Stimulated activated CD8-positive, alpha-beta memory T cell treated with anti-CD3 and anti-CD28 coated beads, Interleukin-12 subunit alpha, Interleukin-12 subunit beta, amount 100 ng/mL, for 4 hours (primary cell): Measurements from ENCODE around the gene CCNJL.

Experiments
- DNase-seq: peaks from one replicate; pipeline ENCODE4 v3.0.0-alpha.2; 2020; ENCODE audit warnings: low read depth

The CCNJL gene

DNA sequence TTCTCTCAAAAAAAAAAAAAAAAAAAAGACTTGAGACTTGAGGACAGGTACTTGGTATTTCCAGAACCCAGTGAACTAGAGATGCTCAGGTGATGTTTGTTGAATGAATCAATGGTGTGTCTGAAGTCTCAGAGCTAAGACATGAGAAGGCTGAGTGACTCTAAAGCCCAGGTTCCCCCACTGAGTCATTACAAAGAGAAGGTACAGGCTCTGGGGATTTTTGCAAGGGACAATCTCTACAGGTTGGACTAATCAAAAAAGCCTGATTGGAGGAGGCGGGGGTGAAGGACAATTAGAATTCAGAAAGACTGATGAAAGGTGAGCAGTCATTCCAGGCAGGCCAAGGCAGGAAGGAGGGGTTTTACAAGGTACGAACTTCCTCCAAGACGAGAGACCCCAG, 91.3 kb downstream of the CCNJL start:
- DNase-seq: no peak

DNA sequence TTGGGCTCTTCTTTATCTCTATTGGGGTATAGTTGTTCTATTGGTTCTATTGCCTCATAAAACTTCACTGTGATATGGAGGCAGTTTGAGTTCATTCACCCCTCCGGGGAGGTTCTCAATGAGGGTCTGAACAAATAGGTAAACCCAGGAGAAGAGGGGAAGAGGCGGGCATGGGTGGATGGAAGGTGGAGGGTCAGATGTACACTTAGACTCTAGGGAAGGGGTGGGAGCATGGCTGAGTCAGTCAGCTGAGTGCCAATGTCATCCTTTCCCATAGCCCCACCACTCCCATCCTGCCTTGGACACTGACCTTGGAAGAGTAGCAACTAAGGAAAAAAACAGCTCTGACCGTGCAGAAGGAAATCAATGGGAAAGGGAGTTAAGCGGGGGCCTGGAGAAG, 93.0 kb downstream of the CCNJL start:
- DNase-seq: no peak

DNA sequence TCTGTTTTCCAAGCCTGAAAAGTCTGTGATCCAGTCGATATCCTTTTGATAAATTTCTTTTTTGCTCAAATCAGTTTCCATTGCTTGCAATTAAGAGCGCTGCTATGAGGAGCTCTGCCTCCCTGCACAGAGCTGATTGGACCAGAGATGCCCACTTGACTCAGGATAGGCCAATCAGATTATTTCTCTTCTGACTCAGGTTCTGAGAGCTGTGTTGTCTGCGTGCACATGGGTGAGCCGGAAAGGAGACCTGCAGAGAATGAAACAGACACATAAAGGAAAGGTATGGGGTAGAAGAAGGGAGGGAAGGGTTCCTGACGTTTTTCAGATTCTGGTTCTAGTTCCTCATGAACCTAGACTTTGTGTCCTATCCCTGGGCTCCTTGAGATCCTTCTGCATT, 98.8 kb downstream of the CCNJL start:
- DNase-seq: no peak

DNA sequence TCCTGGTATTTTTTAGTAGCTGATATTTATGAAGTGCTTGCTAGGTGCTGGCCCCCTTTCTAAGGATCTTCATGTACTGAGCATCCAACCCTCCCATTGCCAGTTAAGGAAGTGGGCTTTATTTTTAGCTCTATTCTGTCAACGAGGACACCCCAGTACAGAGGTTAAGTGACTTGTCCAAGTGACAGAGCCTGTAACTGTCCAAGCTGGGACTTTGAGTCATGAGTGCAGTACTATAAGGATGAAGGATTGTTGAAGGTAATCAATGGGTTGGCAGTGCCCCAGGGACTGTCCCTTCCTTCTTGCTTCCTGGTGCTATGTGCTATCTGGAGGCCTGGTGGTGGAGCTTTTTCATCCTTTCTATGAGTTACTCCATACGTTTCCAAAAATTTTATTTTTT, 101.0 kb downstream of the CCNJL start:
- no peak for DNase-seq

DNA sequence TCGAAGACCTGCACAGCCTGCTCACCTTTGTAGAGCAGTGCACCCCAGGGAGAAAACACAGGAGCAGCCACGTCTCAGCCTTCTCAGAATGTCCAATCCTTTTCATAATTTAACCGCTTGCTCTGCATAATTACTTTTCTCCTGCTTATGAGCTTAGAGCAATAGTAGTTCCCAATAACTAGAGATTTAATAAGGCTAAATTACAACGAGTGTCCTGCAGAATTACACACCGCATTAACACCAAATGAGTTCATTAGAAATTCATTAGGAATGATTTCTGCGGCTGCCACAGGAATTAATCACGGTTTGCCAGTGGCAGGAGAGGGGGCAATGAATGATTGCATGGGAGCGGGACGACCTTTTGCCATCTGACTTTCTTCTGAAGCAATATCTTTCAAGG, 101.8 kb downstream of the CCNJL start:
- DNase-seq: no peak

DNA sequence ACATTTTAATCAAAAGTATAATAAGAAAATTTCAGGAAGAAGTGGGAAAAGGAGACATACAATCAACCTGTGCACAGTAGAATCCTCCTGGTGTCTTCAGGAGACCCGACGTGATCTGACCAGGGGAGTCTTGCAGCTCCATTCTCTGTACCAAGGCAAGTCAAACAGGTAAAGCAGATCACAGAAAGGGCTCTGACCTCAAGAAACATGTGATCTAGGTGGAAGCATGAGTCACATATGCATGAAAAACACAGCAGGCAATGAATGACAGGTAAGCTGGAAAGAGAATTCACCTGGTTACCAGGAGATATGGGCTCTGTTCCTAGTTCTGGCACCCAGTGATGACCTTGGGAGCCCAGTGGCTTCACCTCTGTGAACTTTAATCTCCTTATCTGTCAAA, 102.4 kb downstream of the CCNJL start:
- DNase-seq: no peak

DNA sequence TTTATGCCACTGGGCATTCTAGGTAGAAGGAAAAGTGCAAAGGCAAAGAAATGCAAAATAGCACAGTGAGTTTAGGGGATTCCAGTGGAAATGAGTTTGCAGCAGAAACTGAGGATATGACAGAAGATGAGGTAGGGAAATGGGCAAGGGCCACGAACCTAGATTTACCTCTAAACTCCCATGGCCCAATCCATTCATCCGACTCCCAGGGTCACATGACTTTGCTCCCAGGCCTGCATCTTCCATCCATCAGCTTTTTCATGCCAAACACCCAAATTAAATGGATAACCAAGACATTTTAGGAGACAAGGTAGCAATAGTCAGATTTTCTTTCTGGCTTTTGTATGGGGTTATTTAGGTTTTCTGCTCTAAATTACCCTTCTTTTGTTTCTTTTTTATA, 105.3 kb downstream of the CCNJL start:
- no peak for DNase-seq
